Measurements from ENCODE around the gene BLVRB.

- TF ChIP-seq, protein P1, sequence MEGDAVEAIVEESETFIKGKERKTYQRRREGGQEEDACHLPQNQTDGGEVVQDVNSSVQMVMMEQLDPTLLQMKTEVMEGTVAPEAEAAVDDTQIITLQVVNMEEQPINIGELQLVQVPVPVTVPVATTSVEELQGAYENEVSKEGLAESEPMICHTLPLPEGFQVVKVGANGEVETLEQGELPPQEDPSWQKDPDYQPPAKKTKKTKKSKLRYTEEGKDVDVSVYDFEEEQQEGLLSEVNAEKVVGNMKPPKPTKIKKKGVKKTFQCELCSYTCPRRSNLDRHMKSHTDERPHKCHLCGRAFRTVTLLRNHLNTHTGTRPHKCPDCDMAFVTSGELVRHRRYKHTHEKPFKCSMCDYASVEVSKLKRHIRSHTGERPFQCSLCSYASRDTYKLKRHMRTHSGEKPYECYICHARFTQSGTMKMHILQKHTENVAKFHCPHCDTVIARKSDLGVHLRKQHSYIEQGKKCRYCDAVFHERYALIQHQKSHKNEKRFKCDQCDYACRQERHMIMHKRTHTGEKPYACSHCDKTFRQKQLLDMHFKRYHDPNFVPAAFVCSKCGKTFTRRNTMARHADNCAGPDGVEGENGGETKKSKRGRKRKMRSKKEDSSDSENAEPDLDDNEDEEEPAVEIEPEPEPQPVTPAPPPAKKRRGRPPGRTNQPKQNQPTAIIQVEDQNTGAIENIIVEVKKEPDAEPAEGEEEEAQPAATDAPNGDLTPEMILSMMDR (IDR thresholded peaks at IDR 0.05; ENCODE audit: low read length): no peak
- TF ChIP-seq EZH2 (IDR thresholded peaks at IDR 0.05; ENCODE audit: borderline replicate concordance, low read length): no peak
Measured at GRCh38 chr19:40423938-40424337, 41.6 kb downstream of the BLVRB start.

All from OCI-LY1 (cell line).